SK-N-SH (cell line): ENCODE data around the gene COL21A1. TPM values are rescaled to one million over a fixed set of nuclear protein-coding genes. Genes with fewer than 3 reads are reported as not detected.

ENCODE experiments used
- CTCF ChIA-PET: fragments of 300-600, 350-600 bp; formaldehyde crosslinking; extraction: SDS; loops from one replicate; lab custom pipeline; 2021; lab: Yijun Ruan, JAX
- POLR2A ChIA-PET: fragments of 350-600 bp; sonication (Branson Sonifier 250); formaldehyde crosslinking; extraction: SDS; loops from one replicate; lab custom pipeline; 2020; ENCODE audit warnings: antibody characterized with exemption, inconsistent platforms; lab: Yijun Ruan, JAX
- DNase-seq: peaks from one replicate; pipeline ENCODE4 v3.0.0; 2012
- H2AFZ ChIP-seq: fragments of 200-600 bp; sonication (generic); 2 replicates; pipeline ENCODE4 v1.8.1; 2016; ENCODE audit warnings: antibody characterized with exemption, mild to moderate bottlenecking, low read depth
- H3F3A ChIP-seq: fragments of 200-600 bp; sonication (generic); replicated peaks from 2 replicates; pipeline ENCODE3; 2016; ENCODE audit warnings: antibody characterized with exemption, mild to moderate bottlenecking; ENCODE audit not compliant: insufficient read depth
- H3K27ac ChIP-seq, 2 experiments: fragments of 200-500 bp in 1 of 2; fragments of 200-600 bp in 1 of 2; sonication (Bioruptor generic) in 1 of 2; sonication (generic), shearing (Covaris generic) in 1 of 2; 2 replicates each; pipeline versions ENCODE4 v1.5.1 to v1.6.1; 2014 to 2016; ENCODE audit warnings: low read depth in 2 of 2, inconsistent platforms in 1 of 2, low read length in 1 of 2, mild to moderate bottlenecking in 1 of 2, mixed read lengths in 1 of 2
- H3K27me3 ChIP-seq: fragments of 200-600 bp; sonication (generic), shearing (Covaris generic); 2 replicates; pipeline ENCODE4 v1.6.1; 2016; ENCODE audit warnings: mixed run types; ENCODE audit not compliant: insufficient read depth
- H3K36me3 ChIP-seq, 2 experiments: fragments of 200-500 bp in 1 of 2; fragments of 200-600 bp in 1 of 2; sonication (Bioruptor generic) in 1 of 2; sonication (generic) in 1 of 2; replicated peaks in 1 of 2; 2 replicates each; pipeline versions ENCODE3 to v1.5.1; 2014 to 2016; ENCODE audit warnings: low read length in 1 of 2, mild to moderate bottlenecking in 1 of 2; ENCODE audit not compliant: insufficient read depth in 2 of 2, control insufficient read depth in 1 of 2
- H3K4me1 ChIP-seq, 2 experiments: fragments of 200-500 bp in 1 of 2; fragments of 200-600 bp in 1 of 2; sonication (Bioruptor generic) in 1 of 2; sonication (generic), shearing (Covaris generic) in 1 of 2; 2 replicates each; pipeline versions ENCODE4 v1.5.1 to v1.6.1; 2014 to 2016; ENCODE audit warnings: low read depth in 1 of 2, low read length in 1 of 2, mixed run types in 1 of 2; ENCODE audit not compliant: insufficient read depth in 2 of 2, control insufficient read depth in 1 of 2
- H3K4me2 ChIP-seq: fragments of 200-600 bp; sonication (generic), shearing (Covaris generic); 2 replicates; pipeline ENCODE4 v1.6.1; 2017; ENCODE audit warnings: mixed run types
- H3K4me3 ChIP-seq, 2 experiments: fragments of 200-500 bp in 1 of 2; fragments of 200-600 bp in 1 of 2; sonication (Bioruptor generic) in 1 of 2; sonication (generic), shearing (Covaris generic) in 1 of 2; 2 replicates each; pipeline versions ENCODE4 v1.5.1 to v1.8.1; 2014 to 2016; ENCODE audit warnings: low read depth in 2 of 2, inconsistent platforms in 1 of 2, low read length in 1 of 2, mild to moderate bottlenecking in 1 of 2, mixed read lengths in 1 of 2, moderate library complexity in 1 of 2
- H3K79me2 ChIP-seq: fragments of 200-600 bp; sonication (generic); 2 replicates; pipeline ENCODE4 v1.8.1; 2017; ENCODE audit warnings: mild to moderate bottlenecking; ENCODE audit not compliant: insufficient read depth
- H3K9ac ChIP-seq: fragments of 200-600 bp; sonication (generic); 2 replicates; pipeline ENCODE4 v1.6.1; 2017; ENCODE audit warnings: mixed run types
- H3K9me2 ChIP-seq: fragments of 200-600 bp; sonication (generic); 2 replicates; pipeline ENCODE4 v1.6.1; 2017; ENCODE audit warnings: mixed run types
- H3K9me3 ChIP-seq: fragments of 200-600 bp; sonication (generic); 2 replicates; pipeline ENCODE4 v1.6.1; 2017; ENCODE audit warnings: mixed run types, mild to moderate bottlenecking, moderate library complexity
- H4K20me1 ChIP-seq: fragments of 200-600 bp; sonication (generic); 2 replicates; pipeline ENCODE4 v1.6.1; 2017; ENCODE audit warnings: mild to moderate bottlenecking, mixed run types; ENCODE audit not compliant: insufficient read depth
- FOXJ3 ChIP-seq: sonication (generic); formaldehyde crosslinking; IDR thresholded peaks from 2 replicates; pipeline ENCODE4 v1.5.1; 2020; ENCODE audit warnings: mild to moderate bottlenecking, missing genetic modification reagents
- GABPA ChIP-seq: IDR thresholded peaks from 2 replicates; pipeline ENCODE4 v1.4.0; 2012; ENCODE audit warnings: low read depth, mild to moderate bottlenecking
- IRF3 ChIP-seq: fragments of 150-350 bp; IDR thresholded peaks from 2 replicates; pipeline ENCODE4 v1.6.1; 2016; ENCODE audit warnings: mild to moderate bottlenecking, low read depth, low read length
- JUND ChIP-seq: IDR thresholded peaks from 2 replicates; pipeline ENCODE4 v1.4.0; 2012
- MAX ChIP-seq: IDR thresholded peaks from 2 replicates; pipeline ENCODE4 v1.4.0; 2012; ENCODE audit warnings: low read depth
- MXI1 ChIP-seq: IDR thresholded peaks from 2 replicates; pipeline ENCODE4 v1.6.1; 2012; ENCODE audit warnings: mild to moderate bottlenecking, low read depth, low read length, improper control_type of control experiment
- NRF1 ChIP-seq: IDR thresholded peaks from 2 replicates; pipeline ENCODE4 v1.6.1; 2012; ENCODE audit warnings: low read depth, mild to moderate bottlenecking, low read length
- REST ChIP-seq: IDR thresholded peaks from 2 replicates; pipeline ENCODE4 v1.6.1; 2012; ENCODE audit warnings: mild to moderate bottlenecking, low read depth, low read length, moderate library complexity
- RXRA ChIP-seq: IDR thresholded peaks from 2 replicates; pipeline ENCODE4 v1.4.0; 2012; ENCODE audit warnings: low read depth, mild to moderate bottlenecking, borderline replicate concordance
- TAF1 ChIP-seq: IDR thresholded peaks from 2 replicates; pipeline ENCODE4 v1.6.1; 2012; ENCODE audit warnings: low read depth, mild to moderate bottlenecking, low read length, moderate library complexity, borderline replicate concordance
- TEAD4 ChIP-seq: IDR thresholded peaks from 2 replicates; pipeline ENCODE4 v1.4.0; 2012; ENCODE audit warnings: mild to moderate bottlenecking, borderline replicate concordance; ENCODE audit not compliant: insufficient read depth
- ZBTB33 ChIP-seq: IDR thresholded peaks from 2 replicates; pipeline ENCODE4 v1.4.0; 2012; ENCODE audit warnings: low read depth, borderline replicate concordance
- WGBS: methylation state at CpG from one replicate; pipeline ENCODE4 v1.1.6; 2017; ENCODE audit warnings: low lambda C conversion rate; 5-methylcytosine and 5-hydroxymethylcytosine counted together
- polyA plus RNA-seq, 3 experiments: library from polyadenylated mRNA; depleted of rRNA; stranded (reverse); fragments of >200 nt; gene quantifications; 2 replicates each; pipeline ENCODE4 v1.2.3, GENCODE V29; 2012

The COL21A1 gene
- polyA plus RNA-seq, 1 of the 3 experiments (the other 2 are of a cell fraction), result 0.07 TPM

GRCh38 chr6:56062836-56063235, 184.5 kb downstream of the COL21A1 start:
- Histone ChIP-seq H3K4me2 (no peak overlapping the region), H3K4me3 (no peak overlapping the region), H4K20me1 (no peaks in the 10 kb centered on the region), H3K27me3 (no peaks in the 10 kb centered on the region), H3K36me3 (no peaks in the 10 kb centered on the region), H3K4me1 (no peaks in the 10 kb centered on the region), H3K27ac (no peak overlapping the region), H3K9me3 (no peaks in the 10 kb centered on the region), H3K79me2 (no peaks in the 10 kb centered on the region), H3F3A (no peaks in the 10 kb centered on the region), H3K9me2 (no peaks in the 10 kb centered on the region), H2AFZ (no peak overlapping the region), H3K9ac (no peak overlapping the region)
- DNase-seq, result no peak
- CTCF ChIA-PET, result no interaction called here
- 21% methylated on average over 1 of the region's 1 CpG for WGBS
- POLR2A ChIA-PET, result no interaction called here
- TF ChIP-seq TEAD4 (no peak), MXI1 (no peak), REST (no peak), TAF1 (no peak), NRF1 (no peak), MAX (no peak), IRF3 (no peak), GABPA (no peak), ZBTB33 (no peak), RXRA (no peak), JUND (no peak), FOXJ3 (CRISPR knock-in tag) (no peak)
